ENCODE measurements around the gene WDR37. TPM values are rescaled to one million over a fixed set of nuclear protein-coding genes. Genes with fewer than 3 reads are reported as not detected.

Gene WDR37
- 12.3 and 22.4 TPM in 2 replicates for total RNA-seq

GRCh38 chr10:1056326-1057105, at the start of gene WDR37:
WDR37 (plus strand) TSS chr10:1056385; CDS start chr10:1072156, 15,771 bp downstream.

GRCh38 chr10:1025683-1026082, 30.5 kb upstream of the WDR37 start, which contains the start of gene IDI2:
IDI2 (minus strand) TSS chr10:1025859; CDS start chr10:1024723, 1,136 bp downstream.

GRCh38 chr10:1048732-1049424, 7.3 kb upstream of the WDR37 start, which contains the start of gene IDI1:
IDI1 (minus strand) TSS chr10:1049119; CDS start chr10:1049003, 116 bp downstream.

Other genes starting within 250 kb of the WDR37 start
- gene LARP4B, start 124.7 kb upstream of the WDR37 start, total RNA-seq: 29.3 and 43.9 TPM in 2 replicates
- gene GTPBP4, start 68.0 kb upstream of the WDR37 start, total RNA-seq: 19.4 and 39.8 TPM in 2 replicates
- gene IDI2, start 30.5 kb upstream of the WDR37 start, total RNA-seq: not detected in 2 replicates
- 38.1 and 48.9 TPM in 2 replicates for gene IDI1, start 7.3 kb upstream of the WDR37 start, total RNA-seq